Activated B cell treated with CpG ODN at 0.5 μM for 24 hours (primary cell): ENCODE results near the gene CDC14A. TPM values are rescaled to one million over a fixed set of nuclear protein-coding genes. Genes with fewer than 3 reads are reported as not detected.

Source experiments
- ATAC-seq: fragments of 200-7000 bp; cut with Tn5 transposase; one replicate; pipeline ENCODE4 v1.10.0; 2021; ENCODE audit warnings: low read depth, mild to moderate bottlenecking, moderate library complexity
- CTCF ChIA-PET: fragments of 350-600 bp; sonication (Branson Sonifier 250); formaldehyde crosslinking; loops from one replicate; lab custom pipeline; 2021; ENCODE audit warnings: antibody characterized with exemption; lab: Charles Lee
- POLR2A ChIA-PET: fragments of 350-600 bp; sonication (Branson Sonifier 250); formaldehyde crosslinking; loops from one replicate; lab custom pipeline; 2021; ENCODE audit warnings: antibody characterized with exemption; lab: Charles Lee
- DNase-seq: peaks from one replicate; pipeline ENCODE4 v3.0.0; 2022
- H3K27ac Mint-ChIP-seq: one replicate; pipeline ENCODE4 v1.8.0; 2020; ENCODE audit warnings: mixed read lengths
- H3K27me3 Mint-ChIP-seq: one replicate; pipeline ENCODE4 v1.8.0; 2021; ENCODE audit warnings: mixed read lengths
- H3K36me3 Mint-ChIP-seq: one replicate; pipeline ENCODE4 v1.8.0; 2021; ENCODE audit warnings: low read depth, mixed read lengths
- H3K4me1 Mint-ChIP-seq: one replicate; pipeline ENCODE4 v1.8.0; 2021; ENCODE audit warnings: mixed read lengths
- H3K4me3 Mint-ChIP-seq: one replicate; pipeline ENCODE4 v1.8.0; 2020; ENCODE audit warnings: mild to moderate bottlenecking, mixed read lengths
- H3K9me3 Mint-ChIP-seq: one replicate; pipeline ENCODE4 v1.8.0; 2020; ENCODE audit warnings: mixed read lengths
- CTCF ChIP-seq: fragments of 200-600 bp; IDR thresholded peaks from one replicate; pipeline ENCODE4 v1.8.0; 2022; ENCODE audit warnings: antibody characterized with exemption, mild to moderate bottlenecking
- intact Hi-C: fragments of 100-400 bp; cut with micrococcal nuclease; formaldehyde crosslinking; loops from one replicate; pipeline ENCODE4 v1.15.1; 2024
- total RNA-seq: library from RNA; stranded (reverse); gene quantifications from 2 replicates; pipeline ENCODE4 v1.2.3, GENCODE V29; 2022

Gene CDC14A
- total RNA-seq, 1 donor from 2014 or later = 16.8 TPM

- H3K36me3 Mint-ChIP-seq = peaks cover 75% of the 10 kb centered on the region
- H3K4me3 Mint-ChIP-seq = no peak overlapping the region
- intact Hi-C loops = no loop called here
- H3K27ac Mint-ChIP-seq = no peak overlapping the region
- DNase-seq (no peak), ATAC-seq (no peak)
- POLR2A ChIA-PET = no interaction called here
- CTCF ChIA-PET = no interaction called here
- no peaks in the 10 kb centered on the region for H3K4me1 Mint-ChIP-seq
- H3K27me3 Mint-ChIP-seq = no peaks in the 10 kb centered on the region
- TF ChIP-seq CTCF = no peak
- H3K9me3 Mint-ChIP-seq = no peaks in the 10 kb centered on the region
Observed at GRCh38 chr1:100502052-100502792, 149.9 kb downstream of the CDC14A start.

GRCh38 chr1:100506217-100506616 is 153.9 kb downstream of the CDC14A start:
- intact Hi-C loops = no loop called here
- CTCF ChIA-PET = no interaction called here
- Mint-ChIP-seq H3K4me3 (no peak overlapping the region), H3K9me3 (no peaks in the 10 kb centered on the region), H3K27me3 (no peaks in the 10 kb centered on the region), H3K36me3 (peaks cover 42% of the 10 kb centered on the region), H3K27ac (no peak overlapping the region), H3K4me1 (no peaks in the 10 kb centered on the region)
- DNase-seq (no peak), ATAC-seq (no peak)
- POLR2A ChIA-PET = no interaction called here
- TF ChIP-seq CTCF = no peak

- Mint-ChIP-seq H3K9me3 (no peaks in the 10 kb centered on the region), H3K27me3 (no peaks in the 10 kb centered on the region), H3K4me3 (no peak overlapping the region), H3K4me1 (no peaks in the 10 kb centered on the region), H3K27ac (no peak overlapping the region), H3K36me3 (peaks cover 18% of the 10 kb centered on the region)
- intact Hi-C loops = no loop called here
- POLR2A ChIA-PET = no interaction called here
- ATAC-seq (no peak), DNase-seq (no peak)
- CTCF ChIA-PET = no interaction called here
- TF ChIP-seq CTCF = no peak
Observed at GRCh38 chr1:100510451-100510850, 158.1 kb downstream of the CDC14A start.

GRCh38 chr1:100511058-100511457 is 158.8 kb downstream of the CDC14A start:
- DNase-seq = no peak
- CTCF ChIA-PET = no interaction called here
- Mint-ChIP-seq H3K4me3 (no peak overlapping the region), H3K9me3 (no peaks in the 10 kb centered on the region), H3K4me1 (no peaks in the 10 kb centered on the region), H3K36me3 (peaks cover 17% of the 10 kb centered on the region), H3K27ac (no peak overlapping the region), H3K27me3 (no peaks in the 10 kb centered on the region)
- TF ChIP-seq CTCF = no peak
- intact Hi-C loops = no loop called here
- no peak for ATAC-seq
- POLR2A ChIA-PET = no interaction called here

GRCh38 chr1:100511773-100512172 is 159.5 kb downstream of the CDC14A start:
- no peaks in the 10 kb centered on the region for H3K27me3 Mint-ChIP-seq
- no peaks in the 10 kb centered on the region for H3K4me1 Mint-ChIP-seq
- H3K27ac Mint-ChIP-seq = no peak overlapping the region
- ATAC-seq (no peak), DNase-seq (no peak)
- CTCF ChIA-PET = no interaction called here
- H3K4me3 Mint-ChIP-seq = no peak overlapping the region
- TF ChIP-seq CTCF = no peak
- POLR2A ChIA-PET = no interaction called here
- intact Hi-C loops = no loop called here
- H3K36me3 Mint-ChIP-seq = peaks cover 19% of the 10 kb centered on the region
- H3K9me3 Mint-ChIP-seq = no peaks in the 10 kb centered on the region
